ENCODE data around the gene ITSN1.

- TF ChIP-seq POLR2AphosphoS5 (IDR thresholded peaks at IDR 0.05; ENCODE audit: low read depth, low read length) (no peak), FOXP2 (optimal IDR thresholded peaks at IDR 0.05; ENCODE audit: borderline replicate concordance, extremely low read depth, extremely low read length, insufficient read depth) (no peak)
Observed at GRCh38 chr21:33857846-33858666, 215.8 kb downstream of the ITSN1 start.

Data from PFSK-1 (cell line).